Raji (cell line): ENCODE measurements around the gene KCNA5.

Experiments
- POLR2A ChIP-seq: IDR thresholded peaks from 2 replicates; pipeline ENCODE4 v1.6.1; 2011; ENCODE audit warnings: low read depth, low read length, control low read depth; ENCODE audit not compliant: insufficient read depth

The KCNA5 gene

GRCh38 chr12:5043589-5044419, at the start of gene KCNA5:
TSS of gene KCNA5 (plus strand) at chr12:5043879. CDS start at chr12:5044148, 269 bp downstream.
- TF ChIP-seq POLR2A: no peak

GRCh38 chr12:4994622-4995021, 49.1 kb upstream of the KCNA5 start:
- no peak for TF ChIP-seq POLR2A

DNA sequence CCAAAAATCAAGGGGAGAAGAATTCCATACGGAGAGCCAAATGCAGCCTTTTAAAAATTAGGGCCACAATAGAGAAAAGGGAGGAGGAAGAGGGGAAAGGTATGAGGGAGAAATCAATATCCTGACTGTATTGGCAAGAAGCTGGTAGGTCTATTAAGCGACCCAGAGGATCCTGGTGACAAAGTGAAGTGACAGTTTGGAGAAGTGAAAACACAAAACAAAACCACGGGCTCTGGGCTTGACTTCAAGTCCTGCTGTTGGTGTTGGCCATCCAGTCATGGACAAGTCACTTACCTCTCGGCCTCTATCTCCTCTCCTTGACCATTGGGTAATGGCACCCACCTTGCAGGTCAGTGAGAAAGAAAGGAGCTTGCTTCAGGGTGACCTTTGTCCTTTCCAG, 47.0 kb upstream of the KCNA5 start:
- no peak for TF ChIP-seq POLR2A

- TF ChIP-seq POLR2A: no peak
Observed at GRCh38 chr12:4997939-4998338, 45.7 kb upstream of the KCNA5 start.

GRCh38 chr12:5000204-5000603, 43.5 kb upstream of the KCNA5 start:
- no peak for TF ChIP-seq POLR2A

DNA sequence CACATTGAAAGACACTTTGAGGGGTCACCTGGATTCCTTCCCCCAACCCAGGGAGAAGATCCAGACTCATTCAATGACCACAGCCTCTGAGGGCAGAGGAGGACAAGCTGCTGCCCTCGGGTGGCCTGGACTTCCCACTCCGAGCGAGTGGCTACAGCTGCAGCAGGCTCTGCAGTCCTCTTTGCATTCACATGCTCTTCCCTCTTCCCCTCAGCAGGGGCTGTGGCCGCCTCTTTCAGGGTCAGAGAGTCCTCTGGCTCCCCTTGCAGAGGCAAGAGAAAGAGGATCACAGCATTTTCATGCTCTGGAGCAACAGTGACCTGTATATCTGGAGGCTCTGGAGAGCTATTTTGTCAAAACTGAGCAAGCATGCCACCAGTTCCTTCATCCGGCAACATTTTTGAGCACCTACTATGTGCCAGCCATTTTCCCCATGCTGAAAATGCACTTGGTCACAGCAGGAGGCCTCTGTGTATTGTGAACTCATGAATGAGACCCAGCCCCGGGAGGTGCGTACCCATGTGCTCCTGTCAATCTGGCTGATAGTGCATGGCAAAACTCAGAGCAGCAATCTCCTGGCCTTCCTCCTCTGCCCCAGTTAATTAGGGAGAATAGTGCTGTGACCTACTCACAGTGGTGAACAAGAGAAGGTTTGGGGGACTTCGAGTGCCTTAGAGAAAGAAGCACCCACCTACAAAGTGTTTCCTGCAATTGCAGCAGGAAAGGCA, 42.9 kb upstream of the KCNA5 start:
- TF ChIP-seq POLR2A: no peak

DNA sequence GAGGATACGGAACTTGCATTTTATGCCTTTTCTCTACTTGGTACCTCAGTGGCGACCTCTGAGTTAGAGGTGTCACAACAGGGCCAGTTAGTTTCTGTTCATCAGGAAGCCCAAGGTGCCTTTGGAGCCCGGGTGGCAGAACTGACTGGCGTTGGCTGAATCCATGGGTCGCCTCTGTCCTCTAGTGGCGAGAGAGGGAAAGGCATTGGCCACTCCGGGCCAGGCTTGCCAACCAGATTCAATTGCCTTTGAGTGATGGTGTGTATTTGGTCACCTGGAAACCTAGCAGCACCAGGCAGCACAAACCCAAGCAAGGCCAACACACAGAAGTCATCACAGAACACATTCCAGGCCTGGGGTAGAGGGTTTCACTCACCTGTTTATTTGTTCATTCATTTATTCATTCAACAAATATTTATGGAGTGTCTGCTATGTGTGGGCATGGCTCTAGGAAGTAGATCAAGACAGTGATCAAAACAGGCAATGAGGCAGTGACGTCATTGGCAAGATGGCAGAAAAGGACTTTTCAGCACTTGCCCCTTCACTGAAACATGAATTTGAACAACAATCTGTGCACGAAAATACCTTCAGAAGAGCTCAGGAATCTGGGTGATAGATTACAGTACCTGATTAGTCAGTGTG, 40.5 kb upstream of the KCNA5 start:
- TF ChIP-seq POLR2A: no peak

DNA sequence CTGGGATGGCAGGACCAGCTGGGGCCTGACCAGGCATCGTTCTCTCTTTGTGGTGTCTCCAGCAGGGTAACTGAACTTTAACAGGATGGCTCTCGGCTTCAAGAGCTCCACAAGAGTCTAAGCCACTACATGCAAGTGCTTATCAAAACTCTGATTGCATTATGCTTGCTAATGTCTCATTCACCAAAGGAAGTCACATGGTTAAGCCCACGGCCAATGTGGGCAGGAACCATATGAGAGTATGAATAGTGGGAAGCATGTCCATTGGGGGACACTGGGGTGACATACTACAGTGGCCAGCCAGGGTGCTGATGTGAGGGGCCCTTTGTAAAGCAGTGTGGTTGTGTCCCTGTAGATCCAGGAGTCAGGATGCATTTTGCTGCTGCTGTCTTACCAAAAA, 35.0 kb upstream of the KCNA5 start:
- no peak for TF ChIP-seq POLR2A

DNA sequence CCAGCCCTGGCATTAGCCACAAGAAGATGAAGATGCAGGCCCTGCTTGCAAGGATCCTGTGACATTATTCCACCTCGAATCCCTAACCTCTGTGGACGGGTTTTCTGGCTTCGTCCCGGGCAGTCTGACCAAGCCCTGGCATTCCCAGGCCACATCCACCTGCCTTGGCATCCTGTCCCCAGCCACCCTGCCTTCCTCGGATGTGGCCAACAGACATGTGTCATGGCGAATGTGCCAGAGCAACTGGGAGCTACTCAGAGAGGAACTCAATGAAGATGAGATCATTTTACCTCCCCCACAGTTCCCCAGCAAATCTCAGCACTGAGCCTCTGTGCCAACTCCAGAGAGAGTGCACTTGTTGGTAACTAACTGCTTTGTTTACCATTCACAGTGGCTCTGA, 33.5 kb upstream of the KCNA5 start:
- TF ChIP-seq POLR2A: no peak

- no peak for TF ChIP-seq POLR2A
Observed at GRCh38 chr12:5012337-5012736, 31.3 kb upstream of the KCNA5 start.

- TF ChIP-seq POLR2A: no peak
Observed at GRCh38 chr12:5013266-5013730, 30.4 kb upstream of the KCNA5 start.

- no peak for TF ChIP-seq POLR2A
Observed at GRCh38 chr12:5014269-5014668, 29.4 kb upstream of the KCNA5 start.

DNA sequence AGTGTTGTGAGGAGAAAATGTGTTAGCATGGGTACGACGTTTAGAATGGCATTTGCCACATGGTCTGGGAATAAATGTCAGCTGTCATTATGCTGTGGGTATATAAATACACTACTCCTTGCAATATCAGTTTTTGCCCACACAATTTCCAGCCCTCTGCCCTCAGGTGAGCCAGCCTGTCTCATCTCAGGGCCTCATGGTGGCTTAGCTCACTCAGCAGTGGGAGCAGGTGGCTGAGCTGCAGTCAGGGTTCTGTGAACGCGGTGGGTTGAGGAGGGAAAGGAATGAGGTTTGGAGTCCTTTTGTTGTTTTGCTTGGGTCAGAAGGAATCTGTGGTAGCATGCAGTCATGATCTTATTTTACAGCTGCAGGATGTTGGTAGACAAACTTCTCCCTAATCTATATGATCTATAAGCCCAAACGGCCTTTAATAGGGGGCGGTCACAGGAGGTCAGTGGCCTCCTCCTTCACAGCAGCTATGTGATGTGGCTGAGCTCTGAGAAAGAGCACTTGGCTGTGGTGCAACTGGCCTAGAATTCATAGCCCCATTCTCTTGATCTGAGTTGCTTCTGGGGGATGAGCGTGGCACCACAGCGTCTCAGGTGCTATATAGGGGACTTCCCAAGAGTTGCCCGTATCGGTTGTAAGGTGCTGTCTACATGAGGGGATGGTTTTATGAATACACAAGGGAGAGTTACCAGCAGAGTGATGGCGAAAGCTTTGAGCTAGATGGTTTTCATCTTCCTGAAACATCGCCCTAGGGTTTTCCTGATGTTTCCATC, 27.8 kb upstream of the KCNA5 start:
- no peak for TF ChIP-seq POLR2A

DNA sequence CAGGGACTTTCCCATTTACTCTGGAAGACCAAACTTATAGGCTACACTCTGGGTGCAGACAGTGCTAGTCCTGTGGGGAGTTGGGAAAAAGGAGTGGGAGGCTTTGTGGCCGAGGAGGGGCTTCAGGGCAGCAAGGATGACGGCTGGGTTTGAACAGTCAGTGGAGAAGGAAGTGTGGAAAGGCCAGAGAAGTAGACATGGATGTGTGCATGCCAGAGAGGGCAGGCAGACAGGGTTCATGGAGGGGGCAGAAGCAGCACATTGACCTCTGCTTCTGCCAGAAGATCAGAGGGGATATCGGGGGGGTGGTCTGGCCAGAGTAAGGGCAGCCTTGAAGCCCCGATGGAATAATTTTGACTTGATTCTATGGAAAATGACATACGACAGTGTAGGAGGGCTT, 27.2 kb upstream of the KCNA5 start:
- TF ChIP-seq POLR2A: no peak
